ENCODE results near the gene STAB1.

Gene STAB1

GRCh38 chr3:52454938-52455282 is 40.2 kb upstream of the STAB1 start:
- ATAC-seq (peak; percentile 8), DNase-seq (no peak)
- Mint-ChIP-seq H3K4me1 (peaks cover 41% of the 10 kb centered on the region), H3K9me3 (no peaks in the 10 kb centered on the region), H3K4me3 (peak overlapping the region; percentile 94), H3K27ac (peak overlapping the region; percentile 95), H3K36me3 (ENCODE audit: low read depth) (peaks cover 12% of the 10 kb centered on the region), H3K27me3 (no peaks in the 10 kb centered on the region)

- Mint-ChIP-seq H3K9me3 (no peaks in the 10 kb centered on the region), H3K4me3 (peak within 1 kb of the TSS; percentile 94), H3K36me3 (ENCODE audit: low read depth) (peaks cover 14% of the 10 kb centered on the region), H3K27me3 (no peaks in the 10 kb centered on the region), H3K27ac (peak within 1 kb of the TSS; percentile 95), H3K4me1 (peaks cover 41% of the 10 kb centered on the region)
- DNase-seq (peak; percentile 98), ATAC-seq (peak; percentile 82)
Observed at GRCh38 chr3:52455283-52456168, 39.6 kb upstream of the STAB1 start, which contains the start of gene NISCH. NISCH (plus strand) TSS chr3:52455604; CDS start chr3:52455642, 38 bp downstream.

GRCh38 chr3:52456169-52456799 is 38.9 kb upstream of the STAB1 start:
- H3K27me3 Mint-ChIP-seq: no peaks in the 10 kb centered on the region
- no peaks in the 10 kb centered on the region for H3K9me3 Mint-ChIP-seq
- no peak for ATAC-seq
- no peak for DNase-seq
- H3K4me3 Mint-ChIP-seq: peak overlapping the region; percentile 94
- peak overlapping the region; percentile 95 for H3K27ac Mint-ChIP-seq
- H3K4me1 Mint-ChIP-seq: peaks cover 41% of the 10 kb centered on the region
- peaks cover 14% of the 10 kb centered on the region for H3K36me3 Mint-ChIP-seq (ENCODE audit: low read depth)

GRCh38 chr3:52456800-52457183 is 38.3 kb upstream of the STAB1 start:
- H3K4me3 Mint-ChIP-seq: peak overlapping the region; percentile 94
- peaks cover 14% of the 10 kb centered on the region for H3K36me3 Mint-ChIP-seq (ENCODE audit: low read depth)
- ATAC-seq: no peak
- no peak for DNase-seq
- no peaks in the 10 kb centered on the region for H3K27me3 Mint-ChIP-seq
- H3K4me1 Mint-ChIP-seq: peaks cover 41% of the 10 kb centered on the region
- H3K27ac Mint-ChIP-seq: peak overlapping the region; percentile 32
- no peaks in the 10 kb centered on the region for H3K9me3 Mint-ChIP-seq

- DNase-seq (no peak), ATAC-seq (no peak)
- H3K27ac Mint-ChIP-seq: peak overlapping the region; percentile 37
- H3K4me3 Mint-ChIP-seq: no peak overlapping the region
- no peaks in the 10 kb centered on the region for H3K27me3 Mint-ChIP-seq
- peaks cover 45% of the 10 kb centered on the region for H3K4me1 Mint-ChIP-seq
- no peaks in the 10 kb centered on the region for H3K9me3 Mint-ChIP-seq
- peaks cover 22% of the 10 kb centered on the region for H3K36me3 Mint-ChIP-seq (ENCODE audit: low read depth)
Observed at GRCh38 chr3:52458031-52458760, 36.9 kb upstream of the STAB1 start.

GRCh38 chr3:52458770-52459545 is 36.2 kb upstream of the STAB1 start:
- ATAC-seq (no peak), DNase-seq (no peak)
- Mint-ChIP-seq H3K4me1 (peaks cover 44% of the 10 kb centered on the region), H3K36me3 (ENCODE audit: low read depth) (peaks cover 25% of the 10 kb centered on the region), H3K27ac (no peak overlapping the region), H3K9me3 (no peaks in the 10 kb centered on the region), H3K27me3 (no peaks in the 10 kb centered on the region), H3K4me3 (no peak overlapping the region)

GRCh38 chr3:52461874-52462273 is 33.3 kb upstream of the STAB1 start:
- Mint-ChIP-seq H3K27me3 (no peaks in the 10 kb centered on the region), H3K9me3 (no peaks in the 10 kb centered on the region), H3K27ac (no peak overlapping the region), H3K36me3 (ENCODE audit: low read depth) (peaks cover 27% of the 10 kb centered on the region), H3K4me1 (peaks cover 22% of the 10 kb centered on the region), H3K4me3 (no peak overlapping the region)
- DNase-seq (no peak), ATAC-seq (no peak)

GRCh38 chr3:52463416-52463815 is 31.7 kb upstream of the STAB1 start:
- no peaks in the 10 kb centered on the region for H3K27me3 Mint-ChIP-seq
- ATAC-seq: no peak
- no peak for DNase-seq
- no peaks in the 10 kb centered on the region for H3K9me3 Mint-ChIP-seq
- H3K27ac Mint-ChIP-seq: no peak overlapping the region
- peaks cover 11% of the 10 kb centered on the region for H3K4me1 Mint-ChIP-seq
- H3K36me3 Mint-ChIP-seq (ENCODE audit: low read depth): peaks cover 18% of the 10 kb centered on the region
- H3K4me3 Mint-ChIP-seq: no peak overlapping the region

- no peaks in the 10 kb centered on the region for H3K27me3 Mint-ChIP-seq
- H3K36me3 Mint-ChIP-seq (ENCODE audit: low read depth): peaks cover 11% of the 10 kb centered on the region
- H3K4me3 Mint-ChIP-seq: no peak overlapping the region
- ATAC-seq: no peak
- H3K4me1 Mint-ChIP-seq: peaks cover 2% of the 10 kb centered on the region
- H3K9me3 Mint-ChIP-seq: no peaks in the 10 kb centered on the region
- no peak for DNase-seq
- H3K27ac Mint-ChIP-seq: no peak overlapping the region
Observed at GRCh38 chr3:52468336-52468735, 26.8 kb upstream of the STAB1 start.

GRCh38 chr3:52469001-52469400 is 26.1 kb upstream of the STAB1 start:
- Mint-ChIP-seq H3K27me3 (no peaks in the 10 kb centered on the region), H3K9me3 (no peaks in the 10 kb centered on the region), H3K4me3 (no peak overlapping the region), H3K36me3 (ENCODE audit: low read depth) (peaks cover 14% of the 10 kb centered on the region), H3K4me1 (no peaks in the 10 kb centered on the region), H3K27ac (no peak overlapping the region)
- ATAC-seq (no peak), DNase-seq (no peak)

- Mint-ChIP-seq H3K27ac (no peak overlapping the region), H3K36me3 (ENCODE audit: low read depth) (peaks cover 16% of the 10 kb centered on the region)
Observed at GRCh38 chr3:52470920-52471319, 24.2 kb upstream of the STAB1 start.

GRCh38 chr3:52471371-52472238 is 23.5 kb upstream of the STAB1 start:
- ATAC-seq: peak; percentile 41
- H3K9me3 Mint-ChIP-seq: no peaks in the 10 kb centered on the region
- peaks cover 16% of the 10 kb centered on the region for H3K36me3 Mint-ChIP-seq (ENCODE audit: low read depth)
- DNase-seq: peak; percentile 50
- H3K4me1 Mint-ChIP-seq: no peaks in the 10 kb centered on the region
- H3K4me3 Mint-ChIP-seq: no peak overlapping the region
- no peaks in the 10 kb centered on the region for H3K27me3 Mint-ChIP-seq
- no peak overlapping the region for H3K27ac Mint-ChIP-seq

More at GRCh38 chr3:52470920-52471319, 24.2 kb upstream of the STAB1 start:
- H3K27me3 Mint-ChIP-seq: no peaks in the 10 kb centered on the region
- no peak for DNase-seq
- ATAC-seq: no peak
- H3K4me1 Mint-ChIP-seq: no peaks in the 10 kb centered on the region
- no peak overlapping the region for H3K4me3 Mint-ChIP-seq
- H3K9me3 Mint-ChIP-seq: no peaks in the 10 kb centered on the region

GRCh38 chr3:52472239-52473000 is 22.7 kb upstream of the STAB1 start:
- no peaks in the 10 kb centered on the region for H3K27me3 Mint-ChIP-seq
- H3K27ac Mint-ChIP-seq: no peak overlapping the region
- ATAC-seq (no peak), DNase-seq (no peak)
- H3K36me3 Mint-ChIP-seq (ENCODE audit: low read depth): peaks cover 16% of the 10 kb centered on the region
- no peak overlapping the region for H3K4me3 Mint-ChIP-seq
- H3K9me3 Mint-ChIP-seq: no peaks in the 10 kb centered on the region
- no peaks in the 10 kb centered on the region for H3K4me1 Mint-ChIP-seq

Data from activated naive CD8-positive, alpha-beta T cell treated with anti-CD3 and anti-CD28 coated beads, Interleukin-2, amount 50 U/mL, for 24 hours (primary cell).